HK-2 (cell line): ENCODE measurements around the gene FBXL12.
"Not testable (repeated sequence)": the region's sequence is repeated elsewhere in the genome, so short reads cannot be mapped to it uniquely, and the experiment has no call there.

Source experiments
- DNase-seq: peaks from one replicate; pipeline ENCODE4 v3.0.0-alpha.2; 2018; ENCODE audit not compliant: unreplicated experiment

FBXL12 gene

DNA sequence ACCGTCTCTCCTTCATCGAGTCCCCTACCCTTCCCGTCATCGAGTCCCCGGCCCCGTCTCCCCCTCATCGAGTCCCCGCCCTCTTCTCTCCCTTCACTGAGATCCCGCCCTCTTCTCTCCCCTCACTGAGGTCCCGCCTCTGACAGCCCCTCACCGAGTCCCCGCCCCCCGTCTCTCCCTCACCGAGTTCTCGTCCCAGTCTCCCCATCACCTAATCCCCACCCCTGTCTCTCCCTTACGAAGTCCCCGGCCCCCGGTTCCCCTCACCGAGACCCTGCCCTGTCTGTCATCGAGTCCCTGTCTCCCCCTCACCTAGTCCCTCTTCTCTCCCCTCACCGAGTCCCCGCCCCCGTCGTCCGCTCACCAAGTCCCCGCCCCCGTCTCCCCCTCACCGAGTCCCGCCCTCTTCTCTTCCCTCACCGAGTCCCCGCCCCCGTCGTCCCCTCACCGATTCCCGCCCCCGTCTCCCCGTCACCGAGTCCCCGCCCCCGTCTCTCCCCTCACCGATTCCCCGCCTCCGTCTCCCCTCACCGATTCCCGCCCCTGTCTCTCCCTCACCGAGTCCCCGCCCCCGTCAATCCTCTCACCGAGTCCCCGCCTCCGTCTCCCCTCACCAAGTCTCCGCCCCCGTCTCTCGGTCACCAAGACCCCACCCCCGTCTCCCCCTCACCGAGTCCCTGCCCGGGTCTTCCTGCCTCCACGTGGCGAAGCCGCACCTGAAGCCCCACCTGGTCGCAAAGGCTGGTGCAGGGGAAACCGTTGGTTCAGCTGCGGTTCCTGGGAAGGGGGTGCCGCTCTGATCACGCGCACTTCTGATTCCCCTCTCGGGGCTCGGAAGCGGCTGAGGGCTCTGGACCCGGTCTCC, 26.4 kb downstream of the FBXL12 start:
- no peak for DNase-seq

GRCh38 chr19:9791552-9792205, 27.2 kb downstream of the FBXL12 start:
- DNase-seq: peak; percentile 18

- not testable (repeated sequence) for DNase-seq
Observed at GRCh38 chr19:9791073-9791367, 27.9 kb downstream of the FBXL12 start.

DNA sequence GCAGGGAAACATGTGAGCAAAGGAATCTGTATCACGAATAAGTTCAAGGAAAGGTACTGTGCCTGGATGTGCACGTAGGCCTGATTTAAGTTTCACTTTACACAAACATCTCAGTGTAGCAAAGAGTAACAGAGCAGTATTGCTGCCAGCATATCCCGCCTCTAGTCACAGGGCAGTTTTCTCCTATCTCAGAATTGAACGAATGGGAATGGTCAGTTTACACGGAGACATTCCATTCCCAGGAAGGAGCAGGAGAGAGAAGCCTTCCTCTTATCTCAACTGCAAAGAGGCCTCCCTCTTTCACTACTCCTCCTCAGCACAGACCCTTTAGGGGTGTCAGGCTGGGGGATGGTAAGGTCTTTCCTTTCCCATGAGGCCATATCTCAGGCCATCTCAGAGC, 29.3 kb downstream of the FBXL12 start:
- DNase-seq: not testable (repeated sequence)

DNA sequence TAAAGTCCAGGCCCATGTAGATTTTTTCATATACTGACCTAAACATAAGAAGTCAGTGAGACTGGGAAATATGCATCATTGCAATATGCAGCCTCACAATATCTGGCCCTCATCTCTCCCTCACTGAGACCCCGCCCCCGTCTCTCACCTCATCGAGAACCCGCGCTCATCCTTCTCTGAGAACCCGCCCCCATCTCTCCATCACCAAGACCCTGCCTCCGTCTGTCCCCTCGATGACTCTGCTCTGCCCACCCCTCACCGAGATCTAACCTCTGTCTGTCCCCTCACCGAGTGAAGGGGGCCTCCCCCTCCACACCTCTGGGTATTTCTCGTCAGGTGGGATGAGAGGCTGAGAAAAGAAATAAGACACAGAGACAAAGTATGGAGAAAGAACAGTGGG, 29.8 kb downstream of the FBXL12 start:
- no peak for DNase-seq

- DNase-seq: not testable (repeated sequence)
Observed at GRCh38 chr19:9788604-9789003, 30.3 kb downstream of the FBXL12 start.

- no peak for DNase-seq
Observed at GRCh38 chr19:9786819-9787218, 32.1 kb downstream of the FBXL12 start.

GRCh38 chr19:9786342-9786741, 32.5 kb downstream of the FBXL12 start:
- DNase-seq: no peak

DNA sequence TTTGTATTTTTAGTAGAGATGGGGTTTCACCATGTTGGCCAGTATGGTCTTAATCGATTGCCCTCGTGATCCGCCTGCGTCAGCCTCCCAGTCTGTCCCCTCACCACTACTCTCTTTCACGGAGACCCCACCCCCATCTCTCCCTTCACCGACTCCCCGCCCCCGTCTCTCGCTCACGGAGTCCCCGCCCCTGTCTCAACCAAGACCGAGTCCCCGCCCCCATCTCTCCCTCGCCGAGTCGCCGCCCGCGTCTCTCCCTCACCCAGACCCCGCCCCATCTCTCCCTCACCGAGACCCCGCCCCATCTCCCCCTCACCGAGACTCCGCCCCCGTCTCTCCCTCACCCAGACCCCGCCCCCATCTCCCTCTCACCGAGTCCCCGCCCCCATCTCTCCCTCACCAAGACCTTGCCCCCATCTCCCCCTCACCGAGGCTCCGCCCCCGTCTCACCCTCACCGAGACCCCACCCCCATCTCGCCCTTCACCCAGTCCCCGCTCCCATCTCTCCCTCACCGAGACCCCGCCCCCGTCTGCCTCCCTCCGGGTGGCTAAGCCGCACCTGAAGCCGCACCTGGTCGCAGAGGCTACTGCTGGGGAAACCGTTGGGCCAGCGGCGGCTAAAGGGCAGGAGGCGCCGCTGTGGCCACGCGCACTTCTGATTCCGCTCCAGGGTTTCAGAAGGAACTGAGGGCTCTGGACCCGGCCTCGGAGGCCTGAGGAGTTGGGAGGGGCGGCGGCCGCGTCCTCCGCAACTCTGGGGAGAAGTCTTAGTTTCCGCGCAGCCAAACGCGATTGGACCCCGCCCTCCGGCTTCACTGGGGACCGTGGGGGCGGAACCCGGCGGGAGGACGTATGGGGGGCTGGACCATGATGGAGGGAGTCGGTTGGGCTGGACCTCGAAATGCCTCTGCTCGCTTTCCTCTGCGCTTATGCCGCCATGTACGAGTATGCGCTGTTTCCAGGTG, 33.2 kb downstream of the FBXL12 start:
- DNase-seq: no peak

DNA sequence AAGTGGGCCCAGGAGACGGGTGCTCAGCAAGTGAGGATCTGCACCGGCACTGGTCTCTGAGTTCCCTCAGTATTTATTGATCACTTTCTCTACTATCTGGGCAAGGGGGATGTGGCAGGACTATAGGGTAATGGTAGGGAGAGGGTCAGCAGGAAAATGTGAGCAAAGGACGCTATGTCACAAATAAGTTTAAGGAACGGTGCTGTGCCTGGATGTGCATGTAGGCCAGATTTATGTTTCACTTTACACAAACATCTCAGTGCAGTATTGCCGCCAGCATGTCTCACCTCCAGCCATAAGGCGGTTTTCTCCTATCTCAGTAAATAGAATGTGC, 34.7 kb downstream of the FBXL12 start:
- not testable (repeated sequence) for DNase-seq

GRCh38 chr19:9782338-9782737, 36.5 kb downstream of the FBXL12 start:
- DNase-seq: no peak

DNA sequence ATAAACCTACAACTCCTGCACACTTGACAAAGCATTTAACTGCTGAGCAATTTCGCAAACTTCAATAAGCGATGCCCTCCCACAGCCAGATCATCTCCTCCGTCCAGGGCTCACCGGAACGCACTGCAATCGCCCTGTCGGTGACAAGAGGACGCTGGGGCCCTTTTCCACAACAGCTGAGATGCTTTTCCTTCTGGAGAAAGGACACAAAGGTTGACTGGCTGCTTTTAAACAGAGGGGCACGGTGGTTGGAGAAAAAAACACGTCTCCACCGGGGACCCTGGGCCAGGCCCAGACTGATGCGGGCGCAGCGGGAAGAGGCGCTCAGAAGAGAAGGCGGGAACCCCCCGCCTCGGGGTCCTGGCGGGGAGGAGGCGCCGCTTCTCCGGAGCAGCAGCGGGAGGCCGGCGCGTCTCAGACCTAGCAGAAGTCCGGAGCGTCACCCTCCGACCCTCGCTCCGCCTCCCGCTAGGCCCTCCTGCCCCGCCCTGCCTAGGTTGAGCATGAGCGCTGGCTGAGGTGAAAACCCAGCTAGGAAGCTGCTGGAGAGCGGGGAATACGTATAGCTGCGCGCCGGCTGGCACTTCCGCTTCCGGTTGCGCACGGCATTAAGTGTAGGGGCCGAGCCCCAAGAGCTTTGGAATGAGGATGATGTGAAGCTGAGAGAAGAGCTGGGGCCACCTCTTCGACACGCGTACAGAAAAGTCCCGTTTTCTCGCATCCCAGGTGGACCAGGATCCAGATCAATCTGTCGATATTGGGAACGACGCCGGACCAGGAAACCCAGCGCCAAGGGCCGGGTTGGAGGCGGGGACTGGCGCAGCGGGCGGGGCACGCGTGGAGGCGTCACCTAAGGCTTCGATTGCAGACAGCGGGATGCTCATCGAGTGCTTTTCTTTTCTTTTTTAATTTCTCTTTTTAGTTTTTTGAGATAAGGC, 50.4 kb downstream of the FBXL12 start, which contains the start of gene ZNF846:
Gene ZNF846, minus strand, starts transcription at position 564 of the 938 bp plus-strand sequence. CDS start 3,788 bp downstream, outside the sequence.
- peak; percentile 93 for DNase-seq
